Ishikawa (cell line): Measurements from ENCODE around the gene DCP1B.

Source experiments
- CREB1 ChIP-seq: IDR thresholded peaks from 2 replicates; pipeline ENCODE4 v1.6.1; 2012; ENCODE audit warnings: low read depth
- EP300 ChIP-seq: IDR thresholded peaks from 2 replicates; pipeline ENCODE4 v1.6.1; 2012; ENCODE audit warnings: borderline replicate concordance
- FOXM1 ChIP-seq: IDR thresholded peaks from 2 replicates; pipeline ENCODE4 v1.6.1; 2012; ENCODE audit warnings: low read depth, borderline replicate concordance
- RAD21 ChIP-seq: IDR thresholded peaks from 2 replicates; pipeline ENCODE4 v1.6.1; 2012; ENCODE audit warnings: low read depth
- TCF12 ChIP-seq: IDR thresholded peaks from 2 replicates; pipeline ENCODE4 v1.6.1; 2012; ENCODE audit warnings: low read depth
- TEAD4 ChIP-seq: IDR thresholded peaks from 2 replicates; pipeline ENCODE4 v1.6.1; 2012
- USF1 ChIP-seq: IDR thresholded peaks from 2 replicates; pipeline ENCODE4 v1.6.1; 2012
- TF ChIP-seq, protein P1 (sequence below): IDR thresholded peaks from 2 replicates; pipeline ENCODE4 v1.6.1; 2012

- TF ChIP-seq RAD21 (no peak), FOXM1 (no peak), TEAD4 (no peak), USF1 (no peak), TCF12 (no peak), CREB1 (no peak), EP300 (no peak)
- TF ChIP-seq, protein P1, sequence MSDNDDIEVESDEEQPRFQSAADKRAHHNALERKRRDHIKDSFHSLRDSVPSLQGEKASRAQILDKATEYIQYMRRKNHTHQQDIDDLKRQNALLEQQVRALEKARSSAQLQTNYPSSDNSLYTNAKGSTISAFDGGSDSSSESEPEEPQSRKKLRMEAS = no peak
Measured at GRCh38 chr12:1948883-1949282, 55.4 kb downstream of the DCP1B start.
